AG09309 (cell line): ENCODE data around the gene PHC2.
A peak's percentile ranks its signal among the peaks of the same experiment; 100 is the strongest.

ENCODE experiments used
- DNase-seq: peaks from one replicate; pipeline ENCODE4 v3.0.0-alpha.2; 2010; ENCODE audit warnings: low read depth
- H3K4me3 ChIP-seq: 2 replicates; pipeline ENCODE4 v1.5.1; 2011; ENCODE audit warnings: mild to moderate bottlenecking, low read depth, low read length, moderate library complexity; ENCODE audit not compliant: control insufficient read depth
- CTCF ChIP-seq: IDR thresholded peaks from 2 replicates; pipeline ENCODE4 v1.5.1; 2011; ENCODE audit warnings: mild to moderate bottlenecking, low read depth, low read length, inconsistent platforms; ENCODE audit not compliant: insufficient read depth, control insufficient read depth; ENCODE audit errors: missing control alignments

PHC2 gene

GRCh38 chr1:33353531-33353930 lies 77.4 kb downstream of the PHC2 start:
- no peak overlapping the region for H3K4me3 ChIP-seq
- DNase-seq, result no peak

GRCh38 chr1:33351281-33351660 lies 79.6 kb downstream of the PHC2 start:
- TF ChIP-seq CTCF, result no peak

More at GRCh38 chr1:33353531-33353930, 77.4 kb downstream of the PHC2 start:
- no peak for TF ChIP-seq CTCF

GRCh38 chr1:33350611-33351280 lies 80.1 kb downstream of the PHC2 start:
- TF ChIP-seq CTCF, result no peak
- no peak for DNase-seq
- H3K4me3 ChIP-seq, result peak overlapping the region; percentile 60

More at GRCh38 chr1:33351281-33351660, 79.6 kb downstream of the PHC2 start:
- DNase-seq, result no peak
- H3K4me3 ChIP-seq, result no peak overlapping the region

GRCh38 chr1:33349778-33350610 lies 80.9 kb downstream of the PHC2 start:
- no peak for DNase-seq
- peak overlapping the region; percentile 71 for H3K4me3 ChIP-seq
- TF ChIP-seq CTCF, result no peak

- no peak for DNase-seq
Measured at GRCh38 chr1:33349081-33349759, 81.7 kb downstream of the PHC2 start.

More at GRCh38 chr1:33349081-33349759, 81.7 kb downstream of the PHC2 start:
- no peak for TF ChIP-seq CTCF
- H3K4me3 ChIP-seq, result peak overlapping the region; percentile 71
